GM12878 (cell line): Measurements from ENCODE around the gene ALCAM. TPM values are rescaled to one million over a fixed set of nuclear protein-coding genes. Genes with fewer than 3 reads are reported as not detected.

Source experiments
- ASH2L ChIP-seq: fragments of 300-600, 200-600 bp; sonication (generic); IDR thresholded peaks from 2 replicates; pipeline ENCODE4 v1.6.1; 2017; ENCODE audit warnings: low read depth, mild to moderate bottlenecking, borderline replicate concordance
- EZH2 ChIP-seq: IDR thresholded peaks from 2 replicates; pipeline ENCODE4 v1.6.1; 2012; ENCODE audit warnings: low read depth, mild to moderate bottlenecking, control low read depth, inconsistent platforms, low read length, borderline replicate concordance; ENCODE audit not compliant: control insufficient read depth
- HCFC1 ChIP-seq: fragments of 150-350 bp; IDR thresholded peaks from 2 replicates; pipeline ENCODE4 v1.6.1; 2014; ENCODE audit warnings: low read length
- KAT2A ChIP-seq: conservative IDR thresholded peaks from 2 replicates; pipeline ENCODE4 v1.6.1; 2011; ENCODE audit warnings: low read depth, low read length; ENCODE audit not compliant: control insufficient read depth
- MAX ChIP-seq: IDR thresholded peaks from 2 replicates; pipeline ENCODE4 v1.6.1; 2012; ENCODE audit warnings: low read depth, low read length, improper control_type of control experiment
- MXI1 ChIP-seq: fragments of 150-350 bp; IDR thresholded peaks from 2 replicates; pipeline ENCODE4 v1.6.1; 2011; ENCODE audit warnings: low read depth, mild to moderate bottlenecking, inconsistent platforms, low read length, improper control_type of control experiment
- MYB ChIP-seq: fragments of 150-350 bp; IDR thresholded peaks from 2 replicates; pipeline ENCODE4 v1.6.1; 2014; ENCODE audit warnings: mild to moderate bottlenecking, low read depth, low read length, borderline replicate concordance
- NKRF ChIP-seq: fragments of 450-650 bp; conservative IDR thresholded peaks from 2 replicates; pipeline ENCODE4 v1.6.1; 2017; ENCODE audit warnings: mild to moderate bottlenecking, moderate library complexity
- POU2F2 ChIP-seq: IDR thresholded peaks from 3 replicates; pipeline ENCODE4 v1.6.1; 2011; ENCODE audit warnings: low read depth, mild to moderate bottlenecking, low read length, borderline replicate concordance
- SKIL ChIP-seq: fragments of 450-650 bp; IDR thresholded peaks from 2 replicates; pipeline ENCODE4 v1.6.1; 2017; ENCODE audit warnings: mild to moderate bottlenecking, low read depth, inconsistent platforms; ENCODE audit not compliant: poor library complexity, severe bottlenecking
- SMARCA5 ChIP-seq: fragments of 450-650 bp; IDR thresholded peaks from 2 replicates; pipeline ENCODE4 v1.6.1; 2017; ENCODE audit warnings: mild to moderate bottlenecking
- TARDBP ChIP-seq: IDR thresholded peaks from 2 replicates; pipeline ENCODE4 v1.6.1; 2016; ENCODE audit warnings: borderline replicate concordance
- YBX1 ChIP-seq: fragments of 450-650 bp; IDR thresholded peaks from 2 replicates; pipeline ENCODE4 v1.6.1; 2016; ENCODE audit warnings: antibody characterized with exemption
- ZNF592 ChIP-seq: fragments of 450-650 bp; IDR thresholded peaks from 2 replicates; pipeline ENCODE4 v1.6.1; 2017; ENCODE audit warnings: mild to moderate bottlenecking, moderate library complexity
- ZNF687 ChIP-seq: fragments of 450-650 bp; IDR thresholded peaks from 2 replicates; pipeline ENCODE4 v1.6.1; 2017; ENCODE audit warnings: mild to moderate bottlenecking, moderate library complexity
- ZSCAN29 ChIP-seq: fragments of 450-650 bp; IDR thresholded peaks from 2 replicates; pipeline ENCODE4 v1.6.1; 2017; ENCODE audit warnings: mild to moderate bottlenecking, moderate library complexity
- polyA plus RNA-seq, 11 experiments: library from polyadenylated mRNA; depleted of rRNA in 4 of 11; unstranded in 6 of 11; stranded (reverse) in 5 of 11; fragments of >200 nt; fragmentation: Nextera tagmentation in 4 of 11; fragmentation: Illumina TruSeq in 1 of 11; extraction: Ambion mirVana in 4 of 11; extraction: Trizol in 1 of 11; gene quantifications; 1 replicate in 1 of 11; 2 replicates in 10 of 11; pipeline versions ENCODE4 v1.2.1 to v1.2.3, GENCODE V29; 2011 to 2016; ENCODE audit warnings: inconsistent platforms in 2 of 11, missing spikeins in 2 of 11, low read depth in 1 of 11
- total RNA-seq, 4 experiments: library from RNA; depleted of rRNA in 3 of 4; stranded (reverse); fragments of >200 nt in 3 of 4; fragmentation: Illumina TruSeq in 1 of 4; extraction: Trizol in 1 of 4; gene quantifications; 2 replicates each; pipeline versions ENCODE4 v1.2.1 to v1.2.3, GENCODE V29; 2013 to 2021

ALCAM gene
- total and polyA plus RNA-seq, 10 of the 15 experiments (the other 5 are each of a cell fraction or from before 2014, with no cell fraction given) = 12.2 to 54.2 (median 32.6) TPM

- TF ChIP-seq ZNF592 (no peak), SMARCA5 (peak; percentile 84; the same call in 1 of the 2 replicates), ZNF687 (no peak), SKIL (peak; percentile 20), YBX1 (no peak), MXI1 (no peak), KAT2A (no peak), TARDBP (0 out of 2 replicates have a peak, but pooled peaks have one; percentile 19), ASH2L (0 out of 2 replicates have a peak, but pooled peaks have one; percentile 2), EZH2 (no peak), POU2F2 (no peak), ZSCAN29 (peak; percentile 98), NKRF (peak; percentile 38; the same call in 1 of the 2 replicates), MAX (no peak), HCFC1 (no peak), MYB (no peak)
Observed at GRCh38 chr3:105369500-105370371, 3.0 kb downstream of the ALCAM start (continued).
